NCI-H1694 treated with DMSO at 0.1 percent for 48 hours (cell line): ENCODE measurements around the gene UST.
"Not testable (repeated sequence)": the region's sequence is repeated elsewhere in the genome, so short reads cannot be mapped to it uniquely, and the experiment has no call there.

ENCODE experiments used
- DNase-seq: peaks from one replicate; lab custom pipeline; 2025; lab: John Stamatoyannopoulos, UW

Gene UST

DNA sequence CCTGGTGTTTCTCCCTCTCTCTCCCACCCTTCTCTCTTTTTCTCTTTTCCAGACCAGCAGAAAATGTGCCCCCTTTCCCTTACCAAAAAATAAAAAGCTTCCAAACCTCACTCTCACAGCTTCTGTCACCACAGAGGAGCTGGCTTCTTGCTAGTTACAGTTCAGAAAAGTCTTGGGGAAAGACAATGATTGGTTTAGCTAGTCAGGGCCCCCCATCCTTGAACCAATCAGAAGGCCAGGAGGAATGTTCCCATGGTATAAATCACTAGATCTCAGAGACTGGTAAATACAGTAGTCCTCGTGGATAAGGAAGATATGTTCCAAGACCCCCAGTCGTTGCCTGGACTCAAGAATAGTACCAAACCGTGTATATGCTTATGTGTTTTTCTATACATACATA lies 339.5 kb downstream of the UST start:
- no peak for DNase-seq

GRCh38 chr6:149087898-149088297 lies 341.1 kb downstream of the UST start:
- DNase-seq = no peak

GRCh38 chr6:149088361-149088760 lies 341.5 kb downstream of the UST start:
- DNase-seq = no peak

GRCh38 chr6:149089510-149089909 lies 342.7 kb downstream of the UST start:
- no peak for DNase-seq

- DNase-seq = no peak
Measured at GRCh38 chr6:149090937-149091336, 344.1 kb downstream of the UST start.

DNA sequence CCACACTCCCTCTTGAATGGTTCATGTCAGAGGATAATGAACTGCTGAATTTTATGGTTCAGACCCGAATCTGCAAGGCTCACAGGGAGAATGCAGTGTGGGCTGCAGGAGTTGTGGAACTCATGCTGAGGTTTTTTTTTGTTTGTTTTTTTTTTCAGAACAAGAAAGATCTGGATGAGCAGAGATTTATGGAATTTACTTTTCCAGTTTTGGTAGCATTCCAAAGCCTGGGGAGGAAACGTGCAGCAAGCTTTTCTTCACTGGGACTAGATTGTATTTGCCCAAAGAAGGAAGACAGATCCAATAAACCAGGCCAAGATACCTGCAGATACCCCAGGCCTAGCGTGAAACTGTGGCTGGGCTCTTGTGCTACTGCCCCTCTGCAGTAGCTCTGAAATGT lies 346.8 kb downstream of the UST start:
- no peak for DNase-seq

- no peak for DNase-seq
Measured at GRCh38 chr6:149094156-149094555, 347.3 kb downstream of the UST start.

- DNase-seq = no peak
Measured at GRCh38 chr6:149094934-149095351, 348.1 kb downstream of the UST start.

DNA sequence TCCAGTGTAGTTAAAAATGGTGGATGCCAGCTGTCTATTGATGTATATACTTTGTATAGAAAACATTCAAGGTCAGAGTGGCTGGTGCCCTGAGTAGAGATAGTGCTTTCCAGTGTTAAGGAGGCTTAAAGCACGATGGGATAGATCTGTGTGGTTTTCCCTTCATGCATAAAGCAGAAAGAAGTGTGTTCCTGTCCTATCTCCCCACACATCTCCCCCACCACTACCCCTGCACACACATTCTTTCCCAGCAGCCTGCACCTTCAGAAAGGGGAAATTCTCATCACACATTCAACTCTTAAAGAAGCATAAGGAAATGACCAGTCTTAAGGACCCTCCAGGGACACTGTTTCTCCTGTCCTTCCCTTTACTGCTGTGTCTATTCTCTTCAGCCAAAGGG lies 349.0 kb downstream of the UST start:
- DNase-seq = no peak

- DNase-seq = no peak
Measured at GRCh38 chr6:149097794-149098193, 351.0 kb downstream of the UST start.

GRCh38 chr6:149098700-149099276 lies 352.0 kb downstream of the UST start:
- no peak for DNase-seq

GRCh38 chr6:149102324-149102723 lies 355.5 kb downstream of the UST start:
- no peak for DNase-seq

DNA sequence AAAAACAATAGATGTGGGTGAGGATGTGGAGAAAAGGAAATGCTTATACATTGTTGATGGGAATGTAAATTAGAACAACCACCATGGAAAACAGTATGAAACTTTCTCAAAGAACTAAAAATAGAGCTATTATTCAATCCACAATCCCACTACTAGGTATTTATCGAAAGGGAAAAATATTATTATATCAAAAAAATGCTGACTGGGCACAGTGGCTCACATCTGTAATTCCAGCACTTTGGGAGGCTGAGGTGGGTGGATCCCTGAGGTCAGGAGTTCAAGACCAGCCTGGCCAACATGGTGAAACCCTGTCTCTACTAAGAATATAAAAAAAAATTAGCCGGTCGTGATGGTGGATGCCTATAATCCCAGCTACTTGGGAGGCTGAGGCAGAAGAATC lies 357.1 kb downstream of the UST start:
- DNase-seq = not testable (repeated sequence)

DNA sequence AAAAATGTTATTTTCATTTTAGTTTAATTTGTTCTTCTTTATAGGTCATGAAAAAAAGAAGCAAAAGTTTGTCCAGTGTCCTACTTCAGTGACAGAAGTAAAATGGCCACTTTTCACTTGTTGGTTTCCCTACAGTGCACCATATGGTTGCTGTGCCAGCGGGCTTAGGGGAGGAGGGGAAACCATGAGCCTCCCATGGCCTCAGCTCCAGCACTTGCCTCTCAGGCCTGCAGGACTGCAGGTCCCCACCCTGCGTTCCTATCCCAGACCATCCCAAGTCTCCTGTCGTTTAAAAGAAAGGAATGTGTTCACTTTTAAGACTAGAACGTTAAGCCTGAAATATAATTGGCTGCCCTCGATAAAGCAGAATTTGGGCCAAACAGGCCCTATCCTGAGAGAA lies 360.7 kb downstream of the UST start:
- no peak for DNase-seq

- DNase-seq = no peak
Measured at GRCh38 chr6:149108038-149108748, 361.4 kb downstream of the UST start.

GRCh38 chr6:149108749-149109100 lies 361.9 kb downstream of the UST start:
- DNase-seq = no peak

DNA sequence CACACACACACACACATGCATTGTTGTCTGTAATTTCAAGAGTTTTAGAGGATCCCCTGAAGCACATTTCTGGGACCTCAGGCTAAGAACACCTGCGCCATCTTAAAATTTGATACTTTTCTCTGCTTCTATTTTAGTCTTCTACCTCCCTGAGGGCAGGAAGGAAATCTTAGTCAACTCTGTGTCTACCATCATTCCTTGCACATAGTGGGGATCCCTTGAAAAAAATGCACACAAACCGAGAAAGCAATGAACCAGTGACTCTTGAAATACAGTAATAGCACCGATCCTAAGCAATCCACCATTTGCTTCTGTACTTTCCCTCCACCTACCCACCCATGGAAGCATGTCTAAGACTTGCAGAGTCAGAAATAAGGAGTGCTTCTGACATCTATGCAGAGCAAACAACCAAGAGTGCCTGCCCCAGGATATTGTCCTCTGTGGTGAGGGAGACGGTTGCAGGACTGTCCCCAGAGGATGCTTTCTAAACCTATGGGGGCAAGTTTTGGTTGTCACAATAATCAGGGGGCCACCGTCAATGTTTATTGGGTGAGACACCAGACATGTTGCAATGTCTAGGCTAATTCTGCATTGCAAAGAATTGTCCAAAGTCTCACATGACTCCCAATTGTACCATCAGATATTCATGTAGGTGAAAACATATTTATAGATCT lies 362.7 kb downstream of the UST start:
- no peak for DNase-seq

GRCh38 chr6:149111556-149112115 lies 364.8 kb downstream of the UST start:
- no peak for DNase-seq

DNA sequence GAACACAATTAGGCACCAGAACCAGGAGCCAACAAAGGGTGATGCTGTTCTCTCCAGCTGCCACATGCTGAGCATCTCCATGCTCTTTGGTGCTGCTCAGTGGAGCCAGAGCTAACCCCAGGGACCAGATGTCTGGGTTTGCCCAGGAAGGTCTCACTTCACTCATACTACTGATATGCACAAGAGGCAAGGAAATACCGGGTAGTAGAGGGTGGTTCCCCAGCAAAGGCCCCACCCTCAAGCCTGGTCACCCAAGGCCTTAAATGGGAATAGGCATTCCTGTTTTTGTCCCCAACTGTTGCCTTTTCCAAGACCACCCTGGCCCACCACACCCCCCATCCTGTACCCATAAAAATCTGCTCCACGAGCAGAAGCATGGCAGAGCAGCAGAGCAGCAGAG lies 366.1 kb downstream of the UST start:
- no peak for DNase-seq

DNA sequence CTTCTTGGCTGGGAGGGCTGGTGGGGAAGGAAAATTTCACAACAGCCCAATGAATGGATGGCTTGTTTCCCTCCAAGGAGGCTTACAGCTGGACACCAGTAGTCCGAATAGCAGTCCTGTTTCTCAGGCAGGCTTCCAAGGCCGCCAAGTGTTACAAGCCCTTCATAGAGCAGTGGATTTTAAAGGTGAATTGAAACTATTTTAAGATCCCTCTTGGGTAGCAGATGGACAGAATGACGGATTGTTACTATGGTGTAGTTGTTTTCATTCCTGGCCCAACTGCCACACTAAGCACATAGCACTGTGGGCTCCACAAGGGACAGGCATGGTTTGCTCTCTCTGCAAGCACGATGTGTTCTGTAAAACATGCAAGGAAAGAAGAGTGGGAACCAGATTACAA lies 367.3 kb downstream of the UST start:
- no peak for DNase-seq

DNA sequence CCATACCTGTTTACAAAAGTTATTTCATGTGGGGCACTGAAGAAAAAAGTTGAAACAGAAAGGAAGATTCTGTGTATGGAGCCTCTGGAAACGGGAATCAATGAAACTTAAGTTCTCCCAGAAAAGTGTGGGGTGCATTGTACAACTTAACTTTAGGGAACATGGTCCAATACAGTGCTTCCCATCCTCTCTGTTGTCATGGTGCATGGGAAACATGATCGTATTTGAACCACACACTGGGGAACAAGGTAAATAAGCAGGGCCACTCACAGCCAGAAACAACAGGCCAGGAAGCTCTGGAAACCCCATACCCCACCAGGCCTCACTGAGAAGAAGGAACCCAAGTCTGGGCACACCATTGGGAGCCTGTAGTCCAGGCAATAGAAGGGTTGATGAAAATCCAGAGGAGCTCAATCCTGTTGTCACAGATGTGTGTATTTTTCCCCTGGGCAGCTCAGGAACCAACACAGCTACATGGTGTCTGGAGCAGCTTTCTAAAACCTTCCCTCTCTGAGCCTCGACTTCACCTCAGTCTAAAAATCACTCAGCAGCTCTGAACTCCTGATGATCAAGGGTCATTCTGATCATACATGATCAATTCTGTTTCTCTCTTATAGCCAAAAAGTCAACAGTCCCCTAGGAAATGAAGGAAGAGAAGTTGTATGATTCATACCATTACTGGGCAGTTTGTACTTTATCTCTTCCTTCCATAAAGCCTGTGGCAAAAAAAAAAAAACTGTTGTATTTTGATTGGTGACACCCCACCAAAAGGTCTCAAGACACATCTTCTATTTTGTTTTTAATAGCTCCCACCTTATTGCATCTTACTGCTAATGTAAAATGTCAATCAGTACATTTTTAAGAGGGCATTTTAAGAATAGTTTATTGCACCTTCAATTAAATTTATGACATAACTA lies 372.2 kb downstream of the UST start:
- no peak for DNase-seq
